ENCODE results near the gene SNX9. TPM values are rescaled to one million over a fixed set of nuclear protein-coding genes. Genes with fewer than 3 reads are reported as not detected.

The SNX9 gene
- total and polyA plus RNA-seq, 10 of the 15 experiments (the other 5 are each of a cell fraction or from before 2014, with no cell fraction given), result 0.03 to 2.0 (median 0.37) TPM

DNA sequence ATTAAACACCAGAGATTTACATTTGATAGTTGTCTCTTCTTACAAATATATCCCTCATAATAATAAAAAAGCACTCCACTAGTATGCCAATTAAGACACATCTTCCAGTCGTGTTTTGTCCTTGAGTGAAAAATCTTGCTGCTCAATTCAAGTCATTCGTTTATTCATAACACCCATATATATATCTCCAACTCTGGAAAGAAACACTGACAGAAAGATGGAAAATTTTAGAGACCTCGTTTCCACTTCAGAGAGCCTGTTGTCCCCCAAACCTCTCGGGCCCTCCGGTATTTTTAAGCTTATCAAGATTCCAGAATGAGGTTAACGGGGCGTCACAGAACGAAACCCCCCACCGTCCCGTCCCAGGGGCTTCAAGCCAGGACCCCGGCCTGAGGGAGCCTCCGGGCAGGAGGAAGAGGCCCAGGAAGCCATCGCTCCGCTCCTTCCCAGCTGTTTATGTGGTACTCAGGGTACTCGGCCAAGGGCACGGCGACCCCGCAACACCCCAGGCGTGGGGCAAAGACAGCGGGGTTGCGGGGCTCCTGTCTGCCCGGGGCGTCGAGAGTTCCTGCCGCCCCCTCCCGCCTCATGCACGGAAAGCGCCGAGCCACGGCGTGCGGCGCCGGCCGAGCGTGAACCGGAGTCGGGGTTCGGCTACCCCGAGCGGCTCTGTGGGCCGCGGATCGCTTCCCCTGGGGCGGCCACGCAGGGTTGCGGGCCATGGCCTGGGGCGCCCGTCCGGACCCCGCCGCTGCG, 623 bp upstream of the SNX9 start (continued):
- TF ChIP-seq GATAD2B (conservative IDR thresholded peaks at IDR 0.05; ENCODE audit: low read depth), result peak; percentile 36; the same call in 1 of the 2 replicates
- TF ChIP-seq TARDBP (IDR thresholded peaks at IDR 0.05; ENCODE audit: borderline replicate concordance), result no peak
- TF ChIP-seq EZH2 (IDR thresholded peaks at IDR 0.05; ENCODE audit: borderline replicate concordance, control insufficient read depth, low read depth, low read length), result 0 out of 2 replicates have a peak, but pooled peaks have one; percentile 9
- TF ChIP-seq RB1 (IDR thresholded peaks at IDR 0.05; ENCODE audit: borderline replicate concordance), result no peak
- TF ChIP-seq, protein P1, sequence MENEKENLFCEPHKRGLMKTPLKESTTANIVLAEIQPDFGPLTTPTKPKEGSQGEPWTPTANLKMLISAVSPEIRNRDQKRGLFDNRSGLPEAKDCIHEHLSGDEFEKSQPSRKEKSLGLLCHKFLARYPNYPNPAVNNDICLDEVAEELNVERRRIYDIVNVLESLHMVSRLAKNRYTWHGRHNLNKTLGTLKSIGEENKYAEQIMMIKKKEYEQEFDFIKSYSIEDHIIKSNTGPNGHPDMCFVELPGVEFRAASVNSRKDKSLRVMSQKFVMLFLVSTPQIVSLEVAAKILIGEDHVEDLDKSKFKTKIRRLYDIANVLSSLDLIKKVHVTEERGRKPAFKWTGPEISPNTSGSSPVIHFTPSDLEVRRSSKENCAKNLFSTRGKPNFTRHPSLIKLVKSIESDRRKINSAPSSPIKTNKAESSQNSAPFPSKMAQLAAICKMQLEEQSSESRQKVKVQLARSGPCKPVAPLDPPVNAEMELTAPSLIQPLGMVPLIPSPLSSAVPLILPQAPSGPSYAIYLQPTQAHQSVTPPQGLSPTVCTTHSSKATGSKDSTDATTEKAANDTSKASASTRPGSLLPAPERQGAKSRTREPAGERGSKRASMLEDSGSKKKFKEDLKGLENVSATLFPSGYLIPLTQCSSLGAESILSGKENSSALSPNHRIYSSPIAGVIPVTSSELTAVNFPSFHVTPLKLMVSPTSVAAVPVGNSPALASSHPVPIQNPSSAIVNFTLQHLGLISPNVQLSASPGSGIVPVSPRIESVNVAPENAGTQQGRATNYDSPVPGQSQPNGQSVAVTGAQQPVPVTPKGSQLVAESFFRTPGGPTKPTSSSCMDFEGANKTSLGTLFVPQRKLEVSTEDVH (IDR thresholded peaks at IDR 0.05; ENCODE audit: low read depth, partially characterized antibody), result no peak
- TF ChIP-seq ZNF24 (IDR thresholded peaks at IDR 0.05), result no peak
- TF ChIP-seq SP1 (IDR thresholded peaks at IDR 0.05; ENCODE audit: low read depth, low read length), result no peak
- no peak for TF ChIP-seq ZNF207 (IDR thresholded peaks at IDR 0.05; ENCODE audit: borderline replicate concordance)
- TF ChIP-seq SIN3A (IDR thresholded peaks at IDR 0.05; ENCODE audit: low read depth, low read length), result no peak
- TF ChIP-seq NRF1 (conservative IDR thresholded peaks at IDR 0.05; ENCODE audit: low read depth, low read length), result no peak
- no peak for TF ChIP-seq CHD2 (IDR thresholded peaks at IDR 0.05; ENCODE audit: borderline replicate concordance, low read depth, low read length)
- TF ChIP-seq PML (IDR thresholded peaks at IDR 0.05; ENCODE audit: low read length), result no peak
- no peak for TF ChIP-seq CBFB (IDR thresholded peaks at IDR 0.05; ENCODE audit: low read depth)
- TF ChIP-seq, protein P2, sequence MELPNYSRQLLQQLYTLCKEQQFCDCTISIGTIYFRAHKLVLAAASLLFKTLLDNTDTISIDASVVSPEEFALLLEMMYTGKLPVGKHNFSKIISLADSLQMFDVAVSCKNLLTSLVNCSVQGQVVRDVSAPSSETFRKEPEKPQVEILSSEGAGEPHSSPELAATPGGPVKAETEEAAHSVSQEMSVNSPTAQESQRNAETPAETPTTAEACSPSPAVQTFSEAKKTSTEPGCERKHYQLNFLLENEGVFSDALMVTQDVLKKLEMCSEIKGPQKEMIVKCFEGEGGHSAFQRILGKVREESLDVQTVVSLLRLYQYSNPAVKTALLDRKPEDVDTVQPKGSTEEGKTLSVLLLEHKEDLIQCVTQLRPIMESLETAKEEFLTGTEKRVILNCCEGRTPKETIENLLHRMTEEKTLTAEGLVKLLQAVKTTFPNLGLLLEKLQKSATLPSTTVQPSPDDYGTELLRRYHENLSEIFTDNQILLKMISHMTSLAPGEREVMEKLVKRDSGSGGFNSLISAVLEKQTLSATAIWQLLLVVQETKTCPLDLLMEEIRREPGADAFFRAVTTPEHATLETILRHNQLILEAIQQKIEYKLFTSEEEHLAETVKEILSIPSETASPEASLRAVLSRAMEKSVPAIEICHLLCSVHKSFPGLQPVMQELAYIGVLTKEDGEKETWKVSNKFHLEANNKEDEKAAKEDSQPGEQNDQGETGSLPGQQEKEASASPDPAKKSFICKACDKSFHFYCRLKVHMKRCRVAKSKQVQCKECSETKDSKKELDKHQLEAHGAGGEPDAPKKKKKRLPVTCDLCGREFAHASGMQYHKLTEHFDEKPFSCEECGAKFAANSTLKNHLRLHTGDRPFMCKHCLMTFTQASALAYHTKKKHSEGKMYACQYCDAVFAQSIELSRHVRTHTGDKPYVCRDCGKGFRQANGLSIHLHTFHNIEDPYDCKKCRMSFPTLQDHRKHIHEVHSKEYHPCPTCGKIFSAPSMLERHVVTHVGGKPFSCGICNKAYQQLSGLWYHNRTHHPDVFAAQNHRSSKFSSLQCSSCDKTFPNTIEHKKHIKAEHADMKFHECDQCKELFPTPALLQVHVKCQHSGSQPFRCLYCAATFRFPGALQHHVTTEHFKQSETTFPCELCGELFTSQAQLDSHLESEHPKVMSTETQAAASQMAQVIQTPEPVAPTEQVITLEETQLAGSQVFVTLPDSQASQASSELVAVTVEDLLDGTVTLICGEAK (IDR thresholded peaks at IDR 0.05; ENCODE audit: borderline replicate concordance), result no peak
- TF ChIP-seq BHLHE40 (IDR thresholded peaks at IDR 0.05; ENCODE audit: borderline replicate concordance in 1 of 2, low read depth in 2 of 2, low read length in 1 of 2), result no peak
